Caki2 (cell line): ENCODE measurements around the gene TAX1BP1. TPM values are rescaled to one million over a fixed set of nuclear protein-coding genes. Genes with fewer than 3 reads are reported as not detected.
A peak's percentile ranks its signal among the peaks of the same experiment; 100 is the strongest.

Experiments used
- DNase-seq: peaks from one replicate; pipeline ENCODE4 v3.0.0-alpha.2; 2015; ENCODE audit warnings: low read depth
- in situ Hi-C: cut with HindIII; loops from 2 replicates; pipeline ENCODE4 v1.10.0; 2016; ENCODE audit warnings: low sequenced_read_pairs, low pct_unique_long_range_greater_than_20kb, mixed read lengths
- total RNA-seq: library from RNA; depleted of rRNA; stranded (reverse); fragments of >200 nt; shearing (Covaris generic); gene quantifications from 2 replicates; pipeline ENCODE4 v1.2.3, GENCODE V29; 2014; ENCODE audit warnings: low replicate concordance

The TAX1BP1 gene
- total RNA-seq, 1 experiment from 2014 or later, result 29.7 TPM

- in situ Hi-C loops, result no loop called here
- DNase-seq, result no peak
Measured at GRCh38 chr7:27765841-27766240, 25.9 kb downstream of the TAX1BP1 start.

DNA sequence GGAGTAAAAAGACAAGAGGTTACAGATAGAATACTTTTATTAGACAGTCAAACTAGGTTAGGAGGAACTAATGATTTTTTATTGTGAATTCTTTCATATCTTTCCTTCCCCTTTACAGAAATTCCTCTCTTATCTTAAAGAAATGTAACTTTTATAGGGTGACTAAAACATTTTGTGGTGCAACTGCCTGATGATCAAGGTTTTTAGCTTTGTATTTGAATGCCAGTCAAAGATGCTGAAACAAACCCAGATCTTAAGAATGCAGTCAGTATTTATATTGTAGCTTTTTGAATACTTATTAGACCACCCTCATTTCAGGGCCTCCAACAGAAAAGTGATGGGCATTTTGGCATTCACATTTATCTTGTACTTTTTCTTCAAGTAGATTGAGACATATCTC is 27.4 kb downstream of the TAX1BP1 start:
- in situ Hi-C loops, result no loop called here
- no peak for DNase-seq

DNA sequence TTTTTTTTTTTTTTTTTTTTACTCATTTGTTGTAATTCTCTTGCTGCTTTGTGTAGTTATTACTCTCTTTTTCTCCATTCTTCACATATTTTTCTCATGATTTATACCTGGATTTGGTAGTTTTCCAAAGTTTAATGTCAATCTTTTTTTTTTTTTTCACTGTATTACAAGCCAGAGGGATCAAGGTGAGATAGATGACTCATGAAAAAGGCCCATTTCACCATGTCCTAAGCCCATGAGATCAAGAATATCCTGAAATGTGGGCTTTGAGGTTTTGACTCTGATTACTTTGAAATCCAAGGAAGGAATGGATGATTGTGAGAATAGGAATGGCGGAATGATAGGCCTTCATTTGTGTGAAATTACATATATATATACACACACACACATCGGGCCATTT is 31.1 kb downstream of the TAX1BP1 start:
- DNase-seq, result no peak
- in situ Hi-C loops, result no loop called here

GRCh38 chr7:27774717-27775328 is 34.9 kb downstream of the TAX1BP1 start:
- DNase-seq, result peak; percentile 14
- in situ Hi-C loops, result no loop called here

- in situ Hi-C loops, result no loop called here
- no peak for DNase-seq
Measured at GRCh38 chr7:27775782-27776181, 35.8 kb downstream of the TAX1BP1 start.

DNA sequence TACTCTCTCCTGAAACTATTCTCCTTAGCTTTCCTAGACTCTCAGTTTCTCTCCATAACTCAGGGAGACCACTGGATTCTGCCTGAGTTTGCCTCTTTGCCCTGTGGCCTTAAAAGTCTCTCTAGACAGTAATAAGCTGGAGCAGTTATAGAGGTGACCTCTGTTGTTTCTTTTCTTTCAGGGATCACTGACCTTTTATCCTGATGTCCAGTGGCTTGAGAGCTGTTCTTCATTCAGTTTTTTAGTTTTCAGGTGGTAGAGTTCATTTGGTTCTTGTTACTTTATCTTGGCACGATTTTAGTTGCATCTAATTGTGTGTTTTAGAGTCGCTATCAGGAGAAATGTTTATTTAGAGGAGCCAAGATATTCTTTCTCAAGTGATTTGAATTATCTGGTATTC is 37.7 kb downstream of the TAX1BP1 start:
- in situ Hi-C loops, result no loop called here
- DNase-seq, result no peak

- no peak for DNase-seq
- in situ Hi-C loops, result no loop called here
Measured at GRCh38 chr7:27779873-27780272, 39.9 kb downstream of the TAX1BP1 start.

DNA sequence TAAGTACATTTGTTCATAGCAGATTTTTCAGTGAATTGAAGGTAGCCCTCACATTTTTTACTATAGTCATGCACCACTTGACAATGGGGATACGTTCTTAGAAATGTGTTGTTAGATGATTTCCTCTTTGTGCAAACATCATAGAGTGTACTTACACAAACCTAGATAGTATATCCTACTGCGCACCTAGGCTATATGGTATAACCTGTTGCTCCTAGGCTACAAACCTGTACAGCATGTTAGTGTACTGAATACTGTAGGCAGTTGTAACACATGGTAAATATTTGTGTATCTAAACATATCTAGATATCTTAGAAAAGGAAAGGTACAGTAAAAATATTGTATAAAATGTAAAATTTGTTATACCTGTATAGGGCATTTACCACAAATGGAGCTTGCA is 41.2 kb downstream of the TAX1BP1 start:
- no peak for DNase-seq
- in situ Hi-C loops, result no loop called here

GRCh38 chr7:27782849-27783248 is 42.9 kb downstream of the TAX1BP1 start:
- DNase-seq, result no peak
- in situ Hi-C loops, result no loop called here

DNA sequence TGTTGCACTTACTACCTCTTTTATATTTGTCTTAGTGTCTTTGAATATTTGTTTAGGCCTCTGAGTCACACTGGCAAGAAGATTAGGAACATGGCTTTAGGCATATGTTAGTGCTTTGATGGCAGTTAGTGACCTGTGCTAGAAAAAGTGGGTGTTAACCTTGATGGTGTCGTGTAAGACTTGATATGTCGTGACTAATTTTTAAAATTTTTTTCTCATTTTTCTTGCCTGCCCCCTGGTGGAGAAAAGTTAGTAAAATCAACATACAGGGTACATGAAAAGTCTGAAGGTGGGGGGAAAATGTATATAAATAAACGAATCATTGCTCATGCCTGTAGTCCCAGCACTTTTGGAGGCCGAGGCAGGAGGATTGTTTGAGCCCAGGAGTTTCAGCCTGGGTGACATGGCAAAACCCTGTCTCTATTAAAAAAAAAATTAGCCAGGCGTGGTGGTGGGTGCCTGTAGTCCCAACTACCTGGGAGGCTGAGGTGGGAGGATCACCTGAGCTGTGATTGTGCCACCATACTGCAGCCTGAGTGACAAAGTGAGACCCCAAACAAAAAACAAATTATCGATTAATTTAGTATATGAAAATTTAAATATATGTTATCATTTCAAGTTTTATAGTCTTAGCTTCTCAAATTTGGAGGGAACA is 44.6 kb downstream of the TAX1BP1 start:
- peak; percentile 70 for DNase-seq
- in situ Hi-C loops, result no loop called here

GRCh38 chr7:27788437-27788836 is 48.5 kb downstream of the TAX1BP1 start:
- in situ Hi-C loops, result no loop called here
- no peak for DNase-seq

GRCh38 chr7:27793780-27794179 is 53.8 kb downstream of the TAX1BP1 start:
- in situ Hi-C loops, result no loop called here

GRCh38 chr7:27795977-27796376 is 56.0 kb downstream of the TAX1BP1 start:
- in situ Hi-C loops, result no loop called here
- DNase-seq, result no peak

More at GRCh38 chr7:27793780-27794179, 53.8 kb downstream of the TAX1BP1 start:
- DNase-seq, result no peak

GRCh38 chr7:27799212-27799611 is 59.2 kb downstream of the TAX1BP1 start:
- no peak for DNase-seq
- in situ Hi-C loops, result no loop called here

- DNase-seq, result no peak
- in situ Hi-C loops, result no loop called here
Measured at GRCh38 chr7:27802999-27803398, 63.0 kb downstream of the TAX1BP1 start.

GRCh38 chr7:27804139-27804538 is 64.2 kb downstream of the TAX1BP1 start:
- DNase-seq, result no peak

DNA sequence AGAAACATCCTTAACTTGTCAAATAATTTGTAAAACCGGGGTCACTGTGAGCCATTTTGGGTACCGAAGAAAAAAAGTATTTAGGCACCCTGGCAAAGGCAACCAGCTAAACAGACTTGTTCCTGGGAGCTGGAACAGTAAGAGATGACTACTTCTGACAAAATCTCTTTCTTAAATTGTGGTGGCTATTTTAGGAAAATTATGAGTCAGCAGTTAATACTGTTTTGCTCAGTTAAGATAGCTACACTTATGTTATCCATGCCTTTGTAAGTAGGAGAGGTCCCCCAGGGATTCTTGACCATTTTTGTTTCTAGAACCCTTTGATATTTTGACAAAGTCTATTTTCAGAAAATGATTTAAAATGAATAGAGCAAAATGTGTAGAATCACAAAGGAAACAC is 68.7 kb downstream of the TAX1BP1 start:
- in situ Hi-C loops, result no loop called here
- DNase-seq, result no peak

More at GRCh38 chr7:27804139-27804538, 64.2 kb downstream of the TAX1BP1 start:
- in situ Hi-C loops, result no loop called here

- DNase-seq, result no peak
- in situ Hi-C loops, result no loop called here
Measured at GRCh38 chr7:27810186-27810585, 70.2 kb downstream of the TAX1BP1 start.

DNA sequence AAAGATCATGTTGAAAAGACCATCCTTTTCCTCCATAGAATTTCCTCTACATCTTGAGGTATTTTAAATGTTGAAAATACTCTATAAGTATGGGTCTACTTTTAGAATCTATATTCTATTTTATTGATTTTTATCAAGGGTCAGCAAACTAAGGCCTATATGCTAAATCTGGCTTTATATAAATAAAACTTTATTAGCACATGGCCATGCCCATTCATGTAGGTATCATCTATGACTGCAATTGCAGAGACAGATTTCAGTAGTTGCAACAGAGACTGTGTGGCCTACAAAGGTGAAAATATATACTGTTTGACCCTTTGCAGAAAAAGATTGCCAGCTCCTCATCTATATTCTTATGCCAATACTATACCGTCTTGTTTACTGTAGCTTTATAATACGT is 72.7 kb downstream of the TAX1BP1 start:
- DNase-seq, result no peak
- in situ Hi-C loops, result no loop called here

GRCh38 chr7:27822245-27822644 is 82.3 kb downstream of the TAX1BP1 start:
- in situ Hi-C loops, result no loop called here
- no peak for DNase-seq
